ENCODE results near the gene NBEAL2. TPM values are rescaled to one million over a fixed set of nuclear protein-coding genes. Genes with fewer than 3 reads are reported as not detected.

NBEAL2 gene
- total RNA-seq = 10 to 100 TPM; 79.6 to 82.9 TPM

DNA sequence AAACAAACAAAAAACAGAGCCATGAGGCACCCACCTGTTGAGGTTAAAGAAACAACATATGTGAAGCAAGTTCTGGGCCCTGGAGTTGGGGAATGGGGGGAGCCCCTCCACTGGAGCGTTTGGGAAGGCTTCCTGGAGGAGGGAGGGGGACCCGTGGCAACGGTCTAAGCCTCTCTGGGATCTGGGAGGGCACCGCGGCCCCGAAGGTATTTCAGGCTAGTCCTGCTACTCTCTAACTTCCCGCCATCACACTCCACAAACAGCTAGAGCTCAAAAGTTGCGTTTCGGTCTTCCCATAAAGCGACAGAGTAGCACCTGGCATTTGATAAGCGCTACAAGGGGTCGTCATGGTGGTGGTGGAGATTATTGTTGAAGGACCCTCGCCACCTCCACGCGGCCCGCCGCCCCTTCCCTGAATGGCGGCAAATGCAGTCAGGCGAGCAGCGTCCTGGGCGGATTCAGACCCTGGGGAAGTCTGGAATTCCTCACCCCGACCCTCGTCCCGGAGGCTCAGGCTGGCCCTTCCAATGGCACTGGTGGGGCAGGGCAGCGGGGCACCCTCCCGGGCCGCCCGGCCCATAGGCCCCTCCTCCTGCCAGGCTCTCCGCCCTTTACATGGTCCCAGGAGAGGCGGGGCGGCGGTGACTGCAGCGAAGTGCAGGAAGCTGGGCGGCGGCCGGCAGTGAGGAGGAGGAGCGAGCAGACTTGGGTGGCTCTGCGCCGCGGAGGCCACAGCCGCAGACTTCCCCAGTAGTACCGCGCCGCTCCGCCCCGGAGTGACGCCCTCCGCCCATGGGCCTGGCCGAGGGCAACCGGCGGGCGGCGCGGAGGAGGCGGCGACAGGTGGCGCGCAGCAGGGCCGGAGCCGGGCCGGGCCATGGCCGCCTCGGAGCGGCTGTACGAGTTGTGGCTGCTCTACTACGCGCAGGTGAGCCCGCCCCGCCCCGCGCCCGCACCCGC lies at the start of gene NBEAL2:
TSS of gene NBEAL2 (plus strand) at position 682 of the 960 bp plus-strand sequence. CDS start at position 878, 196 bp downstream.
- ChIA-PET CTCF (interaction anchor here (0.6 to 1.5 kb wide), 4 partner anchors 9 to 185 kb away, joined by 3 to 5 read pairs (median 3); partner anchors contain the start of gene SETD2), POLR2A (interaction anchor here (1.0 to 1.6 kb wide), 9 partner anchors 8 to 54 kb away, joined by 3 to 11 read pairs (median 5); no protein-coding TSS in a partner anchor)

DNA sequence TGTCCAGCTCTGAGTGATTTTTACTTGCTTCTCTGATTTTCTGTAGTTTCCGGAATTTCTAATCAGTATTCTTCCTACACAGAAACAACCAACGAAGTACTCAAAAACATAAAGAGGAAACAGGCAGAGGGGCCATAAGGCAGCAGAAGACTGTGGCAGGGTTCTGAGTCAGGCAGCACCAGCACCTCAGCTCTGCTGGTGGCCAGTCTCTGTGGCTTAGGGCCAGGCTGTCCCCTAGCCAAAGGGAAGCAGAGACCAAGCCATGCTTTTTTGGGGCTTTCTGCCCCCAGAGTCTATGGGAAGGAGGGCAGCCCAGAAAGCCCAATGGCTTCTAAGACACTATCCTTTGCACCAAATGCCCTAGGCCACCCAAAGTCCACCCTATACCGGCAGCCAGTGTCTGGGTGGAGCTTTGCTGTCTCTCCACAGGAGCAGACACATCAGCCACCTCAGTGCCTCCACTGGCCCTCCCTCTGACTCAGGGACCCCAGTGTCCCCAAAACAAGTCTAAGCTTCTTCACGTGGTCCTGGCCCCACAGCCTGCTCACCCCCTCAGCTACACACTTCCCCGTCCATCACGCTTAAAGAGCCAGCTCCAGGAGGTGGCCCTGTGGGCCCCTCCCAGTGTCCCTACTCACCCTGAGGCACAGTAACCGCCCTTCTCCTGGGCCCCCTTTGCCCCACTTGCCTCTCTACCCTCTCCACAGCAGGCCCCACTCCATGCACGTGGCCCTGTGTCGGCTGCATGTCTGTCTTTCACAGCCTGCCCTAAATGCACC lies 49.1 kb upstream of the NBEAL2 start:
- POLR2A ChIA-PET = no interaction called here
- CTCF ChIA-PET = interaction anchor here (0.6 to 1.2 kb wide), 3 partner anchors 10 to 176 kb away, joined by 3 to 4 read pairs (median 3); no protein-coding TSS in a partner anchor

GRCh38 chr3:46930945-46931403 lies 48.5 kb upstream of the NBEAL2 start:
- CTCF ChIA-PET = interaction anchor here (1.0 kb wide), 1 partner anchor 67 kb away, joined by 3 read pairs; no protein-coding TSS in a partner anchor
- POLR2A ChIA-PET = no interaction called here

GRCh38 chr3:46931631-46932331 lies 47.7 kb upstream of the NBEAL2 start:
- CTCF ChIA-PET = interaction anchor here (1.0 kb wide), 1 partner anchor 66 kb away, joined by 3 read pairs; no protein-coding TSS in a partner anchor

DNA sequence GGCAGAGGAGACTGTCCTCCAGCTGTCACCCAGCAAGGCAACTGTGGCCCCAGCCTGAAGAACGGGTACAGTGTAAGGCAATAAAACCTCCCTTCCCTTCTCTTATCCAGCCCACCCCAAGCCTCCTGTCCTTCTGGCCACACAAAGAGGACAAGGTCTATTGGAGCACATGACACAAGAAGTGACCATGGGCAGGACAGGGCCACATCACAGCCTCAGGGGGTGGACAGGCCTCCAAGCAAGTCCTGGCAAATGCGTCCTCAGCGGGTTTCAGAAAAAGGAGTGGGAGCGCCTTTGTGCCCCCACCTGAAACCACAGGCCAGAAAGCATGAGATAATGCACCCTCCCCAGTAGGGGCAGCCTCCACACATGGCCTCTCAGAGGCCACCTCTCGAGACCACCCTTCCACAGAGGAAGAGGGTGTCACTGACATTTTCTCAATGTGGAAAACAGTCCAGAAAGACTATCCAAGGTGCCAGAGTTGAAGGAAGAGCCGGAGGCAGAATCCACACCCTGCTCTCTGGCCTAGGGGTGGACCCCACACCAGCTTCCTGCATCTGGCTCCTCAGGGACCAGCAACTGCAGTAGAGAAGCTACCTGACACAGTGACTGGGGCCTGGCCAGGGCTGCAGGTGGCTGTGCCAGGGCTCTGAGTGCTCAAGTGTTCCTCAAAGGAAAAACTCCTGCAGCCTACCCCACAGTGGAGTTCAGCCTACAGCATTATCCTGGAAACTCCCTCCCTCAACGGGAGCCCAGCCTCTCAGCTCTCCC lies 46.8 kb upstream of the NBEAL2 start:
- POLR2A ChIA-PET = interaction anchor here (0.6 kb wide), 1 partner anchor 1996 kb away, joined by 3 read pairs; no protein-coding TSS in a partner anchor
- CTCF ChIA-PET = interaction anchor here (0.9 to 3.0 kb wide), 3 partner anchors 9 to 67 kb away, joined by 3 to 13 read pairs (median 9); no protein-coding TSS in a partner anchor

More at GRCh38 chr3:46931631-46932331, 47.7 kb upstream of the NBEAL2 start:
- POLR2A ChIA-PET = no interaction called here

DNA sequence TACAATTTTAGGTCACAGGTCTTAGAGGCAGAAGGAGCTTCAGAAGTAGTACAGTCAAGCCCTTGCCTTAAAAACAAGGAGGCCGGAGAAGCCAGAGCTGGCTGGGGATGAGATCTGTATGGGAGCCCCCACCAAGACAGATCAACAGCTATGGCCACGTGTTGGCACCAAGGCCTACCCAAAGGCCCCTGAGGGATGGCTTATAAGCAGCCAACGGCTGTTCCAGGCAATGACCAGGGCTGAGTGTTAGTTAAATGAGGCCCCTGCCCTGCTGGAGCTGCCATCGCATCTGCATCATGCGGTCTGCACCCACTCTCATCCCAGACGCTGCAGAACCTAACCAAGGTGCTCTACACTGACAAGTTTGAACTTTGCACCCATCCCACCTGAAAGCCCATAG lies 46.2 kb upstream of the NBEAL2 start:
- POLR2A ChIA-PET = interaction anchor here (0.6 kb wide), 1 partner anchor 1995 kb away, joined by 3 read pairs; no protein-coding TSS in a partner anchor

GRCh38 chr3:46934072-46934471 lies 45.4 kb upstream of the NBEAL2 start:
- ChIA-PET POLR2A (no interaction called here), CTCF (interaction anchor here (1.3 to 3.0 kb wide), 2 partner anchors 11 to 65 kb away, joined by 9 to 13 read pairs; no protein-coding TSS in a partner anchor)

More for the DNA sequence above, 46.2 kb upstream of the NBEAL2 start:
- CTCF ChIA-PET = interaction anchor here (0.9 to 3.0 kb wide), 3 partner anchors 10 to 66 kb away, joined by 3 to 13 read pairs (median 9); no protein-coding TSS in a partner anchor

GRCh38 chr3:46934498-46935167 lies 44.8 kb upstream of the NBEAL2 start:
- CTCF ChIA-PET = interaction anchor here (3.0 kb wide), 1 partner anchor 11 kb away, joined by 13 read pairs; no protein-coding TSS in a partner anchor
- POLR2A ChIA-PET = no interaction called here

GRCh38 chr3:46935168-46935858 lies 44.2 kb upstream of the NBEAL2 start:
- POLR2A ChIA-PET = no interaction called here

GRCh38 chr3:46935989-46936558 lies 43.4 kb upstream of the NBEAL2 start:
- POLR2A ChIA-PET = no interaction called here

More at GRCh38 chr3:46935168-46935858, 44.2 kb upstream of the NBEAL2 start:
- CTCF ChIA-PET = interaction anchor here (3.0 kb wide), 1 partner anchor 12 kb away, joined by 13 read pairs; no protein-coding TSS in a partner anchor

GRCh38 chr3:46936733-46937250 lies 42.7 kb upstream of the NBEAL2 start:
- ChIA-PET CTCF (no interaction called here), POLR2A (no interaction called here)

More at GRCh38 chr3:46935989-46936558, 43.4 kb upstream of the NBEAL2 start:
- CTCF ChIA-PET = no interaction called here

DNA sequence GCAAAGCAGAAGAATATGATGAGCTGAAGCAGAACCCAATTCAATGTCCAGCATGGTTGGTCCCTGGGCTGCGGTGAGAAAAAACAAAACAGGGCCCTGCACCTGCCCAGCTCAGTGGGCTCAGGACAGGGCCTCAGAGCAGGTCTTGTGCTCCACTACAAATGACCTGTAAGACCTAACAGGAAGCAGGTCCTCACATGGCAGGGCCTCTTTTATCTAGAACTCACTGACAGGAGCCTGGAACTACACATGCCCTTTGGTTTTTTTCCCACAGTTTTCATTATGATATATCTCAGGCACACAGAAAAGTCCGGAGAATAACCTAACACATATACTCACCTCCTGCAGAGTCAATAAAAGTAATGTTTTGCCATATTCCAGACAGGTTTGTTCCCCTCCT lies 41.3 kb upstream of the NBEAL2 start:
- ChIA-PET CTCF (interaction anchor here (1.0 to 1.4 kb wide), 2 partner anchors 9 to 10 kb away, joined by 3 read pairs; no protein-coding TSS in a partner anchor), POLR2A (interaction anchor here (0.7 kb wide), 1 partner anchor 10 kb away, joined by 4 read pairs; no protein-coding TSS in a partner anchor)

DNA sequence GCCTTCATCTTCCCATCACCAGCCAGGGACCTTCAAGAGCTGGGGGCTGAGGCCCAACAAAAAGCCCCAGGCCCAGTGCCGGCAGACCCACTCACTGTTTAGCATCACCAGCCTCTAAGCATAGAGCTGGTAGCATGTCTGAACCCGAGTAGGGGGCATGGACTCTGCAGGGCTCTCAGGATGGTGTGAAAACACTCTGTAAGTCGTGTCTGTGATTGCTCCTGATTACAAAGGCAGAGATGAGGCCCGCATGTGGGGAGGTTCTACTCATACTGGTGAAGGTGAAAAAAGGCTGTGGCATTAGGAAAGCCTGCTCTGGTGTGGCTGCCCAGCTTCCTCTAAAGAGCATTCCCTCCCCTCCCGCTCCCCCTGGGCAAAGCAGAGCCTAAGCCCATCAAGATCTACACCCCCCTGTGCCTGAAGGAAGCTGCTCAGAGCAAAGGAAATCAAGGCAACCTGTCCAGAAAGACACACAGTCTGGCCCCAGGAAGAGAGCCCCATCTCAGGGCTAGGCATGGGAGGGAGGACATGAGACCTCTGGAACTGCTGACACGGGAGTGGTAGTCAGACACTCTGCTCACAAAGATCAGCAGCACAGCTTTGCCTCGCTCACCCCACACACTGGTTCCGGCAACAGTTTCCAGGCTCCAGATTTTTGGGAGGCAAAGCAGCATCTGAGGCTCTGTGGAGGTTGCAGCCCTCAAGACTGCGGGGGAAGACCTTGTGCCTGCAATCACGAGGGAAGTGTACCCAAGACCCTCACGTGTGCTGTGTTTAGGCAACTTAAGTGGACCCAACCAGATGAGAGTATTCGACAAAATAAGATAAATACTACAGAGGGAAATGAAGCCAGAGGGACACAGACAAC lies 39.7 kb upstream of the NBEAL2 start:
- ChIA-PET POLR2A (no interaction called here), CTCF (interaction anchor here (1.0 kb wide), 1 partner anchor 10 kb away, joined by 4 read pairs; no protein-coding TSS in a partner anchor)

GRCh38 chr3:46942076-46942475 lies 37.4 kb upstream of the NBEAL2 start:
- ChIA-PET POLR2A (no interaction called here), CTCF (no interaction called here)
